Astrocyte (in vitro differentiated cells and primary cell): ENCODE results near the gene UBE2V1. TPM values are rescaled to one million over a fixed set of nuclear protein-coding genes. Genes with fewer than 3 reads are reported as not detected.

Experiments used
- DNase-seq: peaks from one replicate; pipeline ENCODE4 v3.0.0-alpha.2; 2010; ENCODE audit warnings: low read depth
- FAIRE-seq: peaks from 2 replicates; lab custom pipeline; 2011; peaks lifted over from hg19 to GRCh38; lab: Jason Lieb, UNC
- H2AFZ ChIP-seq: 2 replicates; pipeline ENCODE4 v1.6.0; 2012; ENCODE audit warnings: low read depth, low read length, inconsistent platforms
- H3K27ac ChIP-seq: 2 replicates; pipeline ENCODE4 v1.5.1; 2011; ENCODE audit warnings: low read depth, low read length, inconsistent platforms
- H3K27me3 ChIP-seq: 2 replicates; pipeline ENCODE4 v1.6.0; 2011; ENCODE audit warnings: low read length, inconsistent platforms; ENCODE audit not compliant: insufficient read depth
- H3K36me3 ChIP-seq: 2 replicates; pipeline ENCODE4 v1.5.1; 2011; ENCODE audit warnings: low read length, inconsistent platforms; ENCODE audit not compliant: insufficient read depth
- H3K4me1 ChIP-seq: 2 replicates; pipeline ENCODE4 v1.5.1; 2011; ENCODE audit warnings: low read length, inconsistent platforms; ENCODE audit not compliant: insufficient read depth
- H3K4me2 ChIP-seq: 2 replicates; pipeline ENCODE4 v1.6.0; 2012; ENCODE audit warnings: low read length, inconsistent platforms
- H3K4me3 ChIP-seq: 2 replicates; pipeline ENCODE4 v1.5.1; 2011; ENCODE audit warnings: low read depth, mild to moderate bottlenecking, low read length, inconsistent platforms; ENCODE audit not compliant: insufficient read depth
- H3K79me2 ChIP-seq: 2 replicates; pipeline ENCODE4 v1.6.0; 2012; ENCODE audit warnings: mild to moderate bottlenecking, low read length, inconsistent platforms; ENCODE audit not compliant: insufficient read depth
- H3K9ac ChIP-seq: 2 replicates; pipeline ENCODE4 v1.6.0; 2012; ENCODE audit warnings: mild to moderate bottlenecking, low read length, inconsistent platforms
- H3K9me3 ChIP-seq: 2 replicates; pipeline ENCODE4 v1.5.1; 2012; ENCODE audit warnings: low read depth, mild to moderate bottlenecking, low read length, inconsistent platforms; ENCODE audit not compliant: insufficient read depth
- H4K20me1 ChIP-seq: 2 replicates; pipeline ENCODE4 v1.6.0; 2012; ENCODE audit warnings: low read length, inconsistent platforms; ENCODE audit not compliant: insufficient read depth
- H3K27ac Mint-ChIP-seq: one replicate; pipeline ENCODE4 v1.8.0; 2021; ENCODE audit warnings: mild to moderate bottlenecking, mixed read lengths; ENCODE audit not compliant: unreplicated experiment
- H3K27me3 Mint-ChIP-seq: one replicate; pipeline ENCODE4 v1.8.0; 2021; ENCODE audit warnings: low read depth, mixed read lengths; ENCODE audit not compliant: unreplicated experiment
- H3K36me3 Mint-ChIP-seq: one replicate; pipeline ENCODE4 v1.8.0; 2021; ENCODE audit warnings: low read depth, mixed read lengths; ENCODE audit not compliant: unreplicated experiment
- H3K4me1 Mint-ChIP-seq: one replicate; pipeline ENCODE4 v1.8.0; 2021; ENCODE audit warnings: low read depth, mixed read lengths; ENCODE audit not compliant: unreplicated experiment
- H3K4me3 Mint-ChIP-seq: one replicate; pipeline ENCODE4 v1.8.0; 2021; ENCODE audit warnings: mild to moderate bottlenecking, moderate library complexity, mixed read lengths; ENCODE audit not compliant: unreplicated experiment
- H3K9me3 Mint-ChIP-seq: one replicate; pipeline ENCODE4 v1.8.0; 2021; ENCODE audit warnings: mild to moderate bottlenecking, mixed read lengths; ENCODE audit not compliant: unreplicated experiment
- CTCF ChIP-seq: IDR thresholded peaks from 2 replicates; pipeline ENCODE4 v1.5.1; 2011; ENCODE audit warnings: low read depth, mild to moderate bottlenecking, inconsistent platforms, low read length, moderate library complexity; ENCODE audit not compliant: insufficient read depth
- EZH2 ChIP-seq: IDR thresholded peaks from 2 replicates; pipeline ENCODE4 v1.6.1; 2012; ENCODE audit warnings: mild to moderate bottlenecking, low read length, inconsistent platforms; ENCODE audit not compliant: insufficient read depth
- total RNA-seq: library from RNA; stranded (reverse); gene quantifications from 2 replicates; pipeline ENCODE4 v1.2.1, GENCODE V29; 2021

UBE2V1 gene
- total RNA-seq, 1 donor from 2014 or later, result 139 TPM

- Histone ChIP-seq H3K27ac (no peak overlapping the region), H3K9ac (no peak overlapping the region), H3K4me2 (no peak overlapping the region), H2AFZ (no peak overlapping the region), H3K27me3 (no peaks in the 10 kb centered on the region), H3K4me3 (no peak overlapping the region), H3K36me3 (no peaks in the 10 kb centered on the region), H4K20me1 (no peaks in the 10 kb centered on the region), H3K4me1 (peaks cover 31% of the 10 kb centered on the region), H3K9me3 (no peaks in the 10 kb centered on the region), H3K79me2 (no peaks in the 10 kb centered on the region)
- H3K27ac Mint-ChIP-seq, result no peak overlapping the region
- no peaks in the 10 kb centered on the region for H3K27me3 Mint-ChIP-seq
- H3K4me3 Mint-ChIP-seq, result no peak overlapping the region
- DNase-seq (no peak), FAIRE-seq (no peak)
- no peak for TF ChIP-seq EZH2
- TF ChIP-seq CTCF, result no peak
- H3K9me3 Mint-ChIP-seq, result no peaks in the 10 kb centered on the region
- peaks cover 6% of the 10 kb centered on the region for H3K4me1 Mint-ChIP-seq
- no peaks in the 10 kb centered on the region for H3K36me3 Mint-ChIP-seq
Measured at GRCh38 chr20:50050660-50051308, 62.2 kb downstream of the UBE2V1 start.

GRCh38 chr20:50050214-50050613 is 62.7 kb downstream of the UBE2V1 start:
- H3K4me3 Mint-ChIP-seq, result no peak overlapping the region
- H3K36me3 Mint-ChIP-seq, result no peaks in the 10 kb centered on the region
- H3K4me2 ChIP-seq, result no peak overlapping the region
- no peak overlapping the region for H3K4me3 ChIP-seq
- no peak overlapping the region for H3K27ac Mint-ChIP-seq
- DNase-seq, result no peak
- no peak overlapping the region for H3K9ac ChIP-seq
- TF ChIP-seq CTCF, result no peak
- no peak for TF ChIP-seq EZH2
- H3K27ac ChIP-seq, result no peak overlapping the region
- peaks cover 4% of the 10 kb centered on the region for H3K4me1 Mint-ChIP-seq
- H3K79me2 ChIP-seq, result no peaks in the 10 kb centered on the region
- no peaks in the 10 kb centered on the region for H3K27me3 ChIP-seq
- no peak overlapping the region for H2AFZ ChIP-seq
- no peaks in the 10 kb centered on the region for H3K9me3 ChIP-seq
- no peaks in the 10 kb centered on the region for H3K9me3 Mint-ChIP-seq
- no peaks in the 10 kb centered on the region for H3K27me3 Mint-ChIP-seq
- no peaks in the 10 kb centered on the region for H4K20me1 ChIP-seq
- no peaks in the 10 kb centered on the region for H3K36me3 ChIP-seq
- FAIRE-seq, result no peak
- H3K4me1 ChIP-seq, result peaks cover 28% of the 10 kb centered on the region

GRCh38 chr20:50049442-50050026 is 63.4 kb downstream of the UBE2V1 start:
- H3K27ac Mint-ChIP-seq, result no peak overlapping the region
- Histone ChIP-seq H3K27me3 (no peaks in the 10 kb centered on the region), H2AFZ (no peak overlapping the region), H3K4me1 (peaks cover 21% of the 10 kb centered on the region), H4K20me1 (no peaks in the 10 kb centered on the region), H3K4me2 (no peak overlapping the region), H3K9me3 (no peaks in the 10 kb centered on the region), H3K36me3 (no peaks in the 10 kb centered on the region), H3K27ac (no peak overlapping the region), H3K4me3 (no peak overlapping the region), H3K79me2 (no peaks in the 10 kb centered on the region), H3K9ac (no peak overlapping the region)
- TF ChIP-seq CTCF, result no peak
- TF ChIP-seq EZH2, result no peak
- no peak overlapping the region for H3K4me3 Mint-ChIP-seq
- no peaks in the 10 kb centered on the region for H3K36me3 Mint-ChIP-seq
- no peak for DNase-seq
- no peaks in the 10 kb centered on the region for H3K9me3 Mint-ChIP-seq
- no peaks in the 10 kb centered on the region for H3K27me3 Mint-ChIP-seq
- peaks cover 3% of the 10 kb centered on the region for H3K4me1 Mint-ChIP-seq
- no peak for FAIRE-seq
